Renal cortex interstitium (tissue), 11 donors: Measurements from ENCODE around the gene CDKL5. TPM values are rescaled to one million over a fixed set of nuclear protein-coding genes. Genes with fewer than 3 reads are reported as not detected.
A peak's percentile ranks its signal among the peaks of the same experiment; 100 is the strongest.

Experiments used
- DNase-seq, 11 donors: peaks; one replicate each; pipeline ENCODE4 v3.0.0-alpha.2; 2013; ENCODE audit warnings: low read depth in 9 of 11, low spot score in 4 of 11; ENCODE audit errors: extremely low read depth in 1 of 11
- polyA plus RNA-seq, 3 donors: library from polyadenylated mRNA; unstranded; fragments of 120-200 nt; gene quantifications; one replicate each; pipeline ENCODE4 v1.2.1, GENCODE V29; 2013; ENCODE audit not compliant: insufficient read length in 3 of 3

CDKL5 gene
- polyA plus RNA-seq, 3 donors, result 12.4 to 16.8 (median 15.8) TPM

DNA sequence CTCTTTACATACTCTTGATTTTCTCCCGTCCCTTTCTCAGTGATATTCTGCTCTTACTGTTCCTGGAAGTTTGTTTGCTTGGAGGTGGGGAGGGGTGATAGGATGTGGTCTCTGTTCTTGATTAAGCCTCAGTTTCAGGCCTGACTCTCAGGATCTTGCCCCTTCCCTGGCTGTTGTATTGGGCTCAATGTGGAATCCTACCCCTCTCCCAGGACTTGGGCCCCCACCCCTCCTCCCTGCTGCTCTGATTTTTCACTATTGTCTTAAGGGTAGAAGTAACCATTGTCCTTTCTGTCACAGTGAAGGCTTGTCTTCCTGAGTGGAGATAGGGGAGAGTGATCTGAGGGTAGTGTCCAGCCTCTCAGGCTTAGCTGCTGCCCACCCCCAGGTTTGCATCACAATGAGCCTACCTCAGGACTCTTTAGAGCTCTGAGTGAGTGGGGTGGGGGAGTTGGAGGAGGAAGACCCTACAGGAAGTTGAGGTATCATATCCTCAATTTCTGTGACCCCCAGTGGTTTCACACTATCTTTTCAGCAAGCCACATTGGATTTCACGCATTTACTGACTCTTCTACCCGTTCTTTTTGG, 16.5 kb downstream of the CDKL5 start:
- DNase-seq, result no peak

DNA sequence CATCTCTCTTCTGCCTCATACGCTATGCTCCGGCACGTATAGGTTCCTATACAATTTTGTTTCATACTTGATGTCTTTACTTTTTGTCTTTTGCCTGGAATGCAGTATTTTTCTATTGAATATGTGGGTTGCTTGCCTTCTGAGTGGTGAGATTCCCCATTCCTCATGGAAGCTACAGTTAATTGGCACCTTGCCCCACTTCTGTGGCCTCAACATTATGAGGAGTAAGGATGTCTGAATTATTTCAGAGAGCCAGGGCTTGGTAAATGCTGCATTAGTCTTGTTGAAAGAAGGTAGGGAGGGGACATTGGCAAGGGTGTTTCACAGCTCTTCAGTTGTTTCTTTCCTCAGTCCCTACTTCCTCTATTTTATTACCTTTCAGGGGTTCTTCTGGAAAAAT, 23.0 kb downstream of the CDKL5 start:
- no peak for DNase-seq

DNA sequence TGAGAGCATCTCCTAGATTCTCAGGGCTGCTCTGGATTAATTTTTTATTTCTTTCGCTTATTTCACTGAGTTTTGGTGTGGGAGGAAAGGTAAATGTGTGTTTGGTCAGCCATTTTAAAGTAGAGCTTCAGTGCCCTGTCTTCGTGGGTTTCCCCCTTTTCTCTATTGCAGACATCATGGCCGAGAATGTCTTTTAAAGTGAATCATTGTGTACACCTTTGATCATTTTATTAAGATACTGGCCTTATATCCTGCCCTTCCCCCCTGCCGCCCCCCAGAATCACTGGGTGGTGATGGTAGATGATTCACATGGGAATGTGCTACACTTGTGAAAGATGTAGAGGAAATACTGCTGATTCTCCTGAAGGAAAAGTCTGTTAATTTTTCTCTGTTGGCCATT, 23.8 kb downstream of the CDKL5 start:
- DNase-seq, result no peak

DNA sequence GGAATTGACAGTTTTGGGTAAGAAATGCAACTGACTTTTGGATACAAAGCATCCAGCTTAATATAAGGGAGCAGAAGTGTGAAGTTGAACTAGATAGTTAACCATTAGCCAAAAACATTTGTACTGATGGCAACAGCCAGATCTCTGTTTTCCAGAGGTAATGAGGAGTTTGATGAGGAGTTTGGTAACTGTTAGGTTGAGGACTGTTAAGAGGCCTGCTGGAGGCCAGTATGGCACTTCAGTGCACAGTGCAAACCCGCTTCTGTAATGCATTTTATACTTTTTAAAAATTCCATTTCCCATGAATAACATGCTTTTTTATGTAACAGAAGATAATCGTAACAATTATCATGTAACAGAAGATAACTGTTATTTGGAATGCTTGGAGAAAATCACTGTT, 30.0 kb downstream of the CDKL5 start:
- DNase-seq, result no peak

DNA sequence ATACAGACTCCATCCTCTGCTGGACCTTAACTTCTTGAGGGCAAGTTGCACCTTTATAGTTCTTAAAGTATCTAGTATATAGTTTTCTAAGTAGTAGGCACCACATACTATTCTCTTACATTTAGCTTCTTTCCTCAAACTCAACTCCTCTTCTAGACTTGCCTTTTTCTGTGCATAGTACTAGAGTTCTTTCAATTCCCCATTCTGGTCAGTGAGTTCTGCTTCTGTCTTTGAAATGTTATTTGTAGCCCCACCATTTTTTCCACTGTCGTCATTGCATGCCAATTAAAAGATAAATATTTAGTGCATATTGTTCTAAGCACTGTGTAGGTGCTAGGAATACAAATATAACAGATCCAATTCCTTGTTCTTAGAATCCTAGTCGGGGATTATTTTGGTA, 31.6 kb downstream of the CDKL5 start:
- DNase-seq, result no peak

DNA sequence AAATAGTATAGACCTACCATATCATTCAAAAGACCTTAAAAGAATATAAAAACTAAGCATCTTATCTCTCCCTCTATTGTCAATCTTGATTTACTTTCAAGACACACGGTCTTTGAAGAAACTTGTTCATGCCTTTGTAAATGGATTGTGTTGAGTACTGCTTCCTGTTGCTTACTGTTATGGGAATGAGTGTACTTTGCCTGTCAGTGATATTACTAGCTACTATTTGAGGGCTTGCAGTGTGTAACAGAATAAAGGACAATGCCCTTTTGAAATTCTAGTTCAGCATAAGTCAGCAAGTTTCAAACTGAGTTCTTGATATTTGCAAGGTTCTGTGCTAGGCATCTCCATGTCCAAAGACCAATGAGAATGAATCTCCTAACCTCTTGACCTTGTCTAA, 36.0 kb downstream of the CDKL5 start:
- no peak for DNase-seq

DNA sequence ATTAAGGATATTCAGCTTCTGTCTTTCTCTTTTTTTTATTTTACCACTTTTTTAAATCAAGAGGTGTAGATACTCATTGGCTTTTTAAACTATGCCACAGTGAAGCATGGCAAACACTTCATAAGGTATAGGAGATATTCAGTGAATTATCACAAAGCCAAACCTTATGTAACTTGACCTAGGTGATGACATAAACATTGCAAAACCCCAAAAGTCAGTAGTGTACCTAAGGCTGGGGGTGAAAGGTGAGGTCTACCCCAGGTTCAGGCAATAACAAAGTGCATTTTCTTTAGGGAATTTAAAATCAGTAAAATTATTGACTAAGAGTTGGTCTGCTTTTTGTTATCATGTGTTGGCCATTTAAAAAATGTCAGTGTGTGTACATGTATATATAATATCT, 39.1 kb downstream of the CDKL5 start:
- no peak for DNase-seq

DNA sequence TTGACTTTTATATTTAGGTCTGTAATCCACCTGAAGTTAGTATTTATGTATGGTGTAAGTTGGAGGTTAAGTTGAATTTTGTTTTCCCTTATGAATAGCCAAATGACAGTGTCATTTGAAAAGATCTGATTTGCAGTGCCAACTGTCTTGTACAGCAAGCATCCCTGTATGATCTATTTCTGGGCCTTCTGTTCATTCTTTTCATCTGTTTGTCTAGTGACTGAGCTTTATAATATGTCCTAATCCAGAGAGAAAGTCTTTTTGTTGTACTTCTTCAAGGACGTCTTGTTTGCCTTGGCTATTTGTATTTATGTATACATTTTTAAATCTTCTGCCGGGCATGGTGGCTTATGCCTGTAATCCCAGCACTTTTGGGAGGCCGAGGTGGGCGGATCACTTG, 39.6 kb downstream of the CDKL5 start:
- DNase-seq, result no peak

DNA sequence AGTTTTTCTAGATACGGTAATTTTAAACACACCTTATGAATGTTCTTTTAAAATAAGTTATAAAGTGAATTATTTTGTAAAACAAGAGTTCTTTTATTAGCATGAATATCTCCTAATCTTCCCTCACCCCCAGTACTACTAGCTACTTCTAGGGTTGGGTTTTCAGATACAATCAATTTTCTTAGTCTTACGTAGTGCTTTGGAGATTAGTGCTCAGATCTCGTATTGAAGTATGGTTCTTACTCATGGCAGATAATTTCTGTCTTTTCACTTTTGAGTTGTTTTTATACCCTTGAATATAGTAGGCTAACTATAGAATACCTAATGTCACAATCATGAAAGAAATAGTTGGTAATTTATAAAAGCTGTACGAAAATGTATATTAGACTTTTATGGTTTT, 43.2 kb downstream of the CDKL5 start:
- no peak for DNase-seq

DNA sequence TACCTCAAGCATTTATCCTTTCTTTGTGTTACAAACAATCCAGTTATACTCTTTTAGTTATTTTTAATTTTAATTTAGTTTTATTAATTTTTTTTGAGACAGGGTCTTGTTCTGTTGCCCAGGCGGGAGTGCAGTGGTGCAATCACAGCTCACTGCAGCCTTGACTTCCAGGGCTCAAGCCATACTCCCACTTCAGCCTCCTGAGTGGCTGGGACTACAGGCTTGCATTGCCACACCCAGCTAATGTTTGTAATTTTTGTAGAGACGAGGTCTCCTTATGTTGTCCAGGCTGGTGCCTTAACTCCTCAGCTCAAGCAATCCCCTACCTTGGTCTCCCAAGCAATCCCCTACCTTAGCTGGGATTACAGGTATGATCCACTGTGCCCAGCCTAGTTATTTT, 45.9 kb downstream of the CDKL5 start:
- DNase-seq, result no peak

DNA sequence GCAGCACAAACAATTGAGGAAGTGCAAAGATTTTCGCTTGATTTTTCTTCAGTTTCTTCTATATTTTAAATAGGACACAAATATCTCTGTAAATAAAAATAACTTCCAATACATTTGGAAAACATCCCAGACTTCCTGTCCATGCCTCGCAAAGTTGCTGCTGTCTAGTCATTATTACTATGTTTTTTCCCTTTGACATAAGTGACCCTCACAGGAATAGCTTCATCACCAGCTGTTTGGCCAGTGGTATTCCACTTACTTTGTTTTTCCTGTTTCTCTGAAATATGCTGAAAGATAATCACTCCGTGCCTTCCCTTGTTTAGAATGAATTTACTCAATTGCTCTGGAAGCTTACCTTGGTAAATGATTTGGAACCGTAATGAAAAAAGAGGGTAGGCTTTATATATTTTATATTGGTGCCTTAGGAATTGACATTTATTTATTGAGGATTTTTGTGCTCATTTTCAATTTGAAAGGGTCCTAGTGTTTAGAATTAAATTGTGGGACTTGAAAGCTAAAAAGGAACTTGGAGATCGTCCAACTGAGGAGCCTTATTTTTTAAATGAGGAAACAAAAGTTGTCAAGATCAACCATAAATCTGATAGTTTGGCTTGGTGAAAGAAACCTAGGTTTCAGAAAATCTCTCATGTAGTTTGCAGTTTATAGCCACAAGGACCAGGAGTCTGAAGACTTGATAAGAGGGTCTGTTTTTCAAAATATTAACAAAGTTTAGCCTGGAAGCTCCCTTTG, 65.6 kb downstream of the CDKL5 start:
- DNase-seq, result peak in 3 of 11 donors; percentile 0 to 12 (median 9)

DNA sequence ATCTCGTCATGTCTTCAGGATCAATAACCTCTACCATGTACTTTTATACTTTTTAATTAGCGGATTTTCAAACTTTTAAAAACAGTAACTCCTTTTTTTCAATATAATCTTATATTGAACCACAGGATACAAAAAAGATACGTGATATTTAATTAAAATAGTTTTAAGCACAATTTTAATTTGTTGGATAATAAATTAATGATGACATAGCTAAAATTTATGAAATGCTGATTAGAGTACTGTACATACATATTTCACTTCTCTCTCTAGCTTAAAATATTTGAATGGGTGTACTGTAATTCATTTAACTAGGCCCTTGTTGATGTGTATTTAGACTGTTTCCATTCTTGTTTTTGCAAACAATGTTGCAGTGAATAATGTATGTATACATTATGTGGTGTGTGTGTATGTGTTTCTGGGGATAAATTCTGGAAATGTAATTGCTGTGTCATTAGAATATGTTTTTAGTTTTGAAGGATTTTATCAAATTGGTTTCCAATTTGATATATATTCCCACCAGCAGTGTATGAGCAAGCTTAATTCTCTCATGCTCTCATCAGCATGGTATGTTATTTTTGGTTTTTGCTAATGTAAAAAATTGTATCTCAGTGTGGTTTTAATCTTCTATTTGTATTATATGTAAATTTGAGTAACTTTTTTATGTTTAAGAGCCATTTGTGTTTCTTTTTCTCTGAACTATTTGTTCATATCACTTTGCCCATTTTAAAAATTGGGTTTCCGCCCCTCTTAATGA, 66.4 kb downstream of the CDKL5 start:
- no peak for DNase-seq

DNA sequence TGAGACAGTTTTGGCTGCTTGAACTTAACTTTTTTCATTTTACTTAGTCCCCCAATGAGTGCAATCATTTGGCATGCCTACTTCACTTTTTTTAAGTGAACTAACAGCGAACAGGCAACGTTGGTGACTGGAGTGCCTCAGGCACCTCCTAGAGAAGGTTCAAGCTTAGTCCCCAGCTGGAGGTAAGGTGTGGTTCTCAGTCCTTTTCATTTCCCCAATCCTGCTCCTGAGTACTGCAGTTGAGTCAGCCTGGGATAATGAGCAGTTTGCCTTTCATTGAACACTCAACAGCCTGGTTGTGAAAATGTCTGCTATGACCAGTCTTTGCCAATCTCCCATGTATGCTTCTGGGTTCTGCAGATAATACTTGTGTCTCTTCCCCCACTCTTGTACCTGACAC, 109.5 kb downstream of the CDKL5 start:
- no peak for DNase-seq

DNA sequence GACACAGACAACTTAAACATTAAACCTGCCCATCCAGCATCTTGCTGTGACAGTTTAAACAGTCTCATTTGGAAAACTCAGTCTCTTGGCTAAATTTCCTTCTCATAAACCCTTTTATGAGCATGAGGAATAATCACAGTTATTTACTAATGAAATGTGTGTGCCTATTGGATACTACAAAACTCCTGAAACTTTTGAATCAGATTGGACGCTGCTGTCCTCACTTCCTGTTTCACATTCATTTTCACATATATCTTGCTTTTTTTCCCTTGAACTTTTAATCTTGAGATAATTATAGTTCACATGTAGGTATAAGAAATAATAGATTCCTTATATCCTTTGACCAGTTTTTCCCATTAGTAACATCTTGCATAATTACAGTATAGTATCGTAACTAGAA, 111.7 kb downstream of the CDKL5 start:
- DNase-seq, result no peak

DNA sequence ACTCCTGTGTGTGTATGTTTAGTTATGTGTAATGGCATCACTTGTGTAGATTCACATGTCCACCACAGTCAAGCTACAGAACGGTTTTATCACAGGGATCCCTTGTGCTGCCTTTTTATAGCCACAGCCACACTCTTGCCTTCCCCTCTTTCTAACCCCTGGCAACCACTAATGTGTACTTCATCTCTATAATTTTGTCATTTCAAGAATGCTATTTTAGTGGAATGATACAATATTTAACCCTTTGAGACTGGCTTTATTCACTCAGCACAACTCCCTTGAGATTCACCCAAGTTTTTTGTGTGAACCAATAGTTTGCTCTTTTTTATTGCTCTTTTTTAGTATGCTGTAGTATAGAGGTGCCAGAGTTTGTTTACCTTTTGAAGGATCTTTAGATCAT, 112.1 kb downstream of the CDKL5 start:
- DNase-seq, result no peak

DNA sequence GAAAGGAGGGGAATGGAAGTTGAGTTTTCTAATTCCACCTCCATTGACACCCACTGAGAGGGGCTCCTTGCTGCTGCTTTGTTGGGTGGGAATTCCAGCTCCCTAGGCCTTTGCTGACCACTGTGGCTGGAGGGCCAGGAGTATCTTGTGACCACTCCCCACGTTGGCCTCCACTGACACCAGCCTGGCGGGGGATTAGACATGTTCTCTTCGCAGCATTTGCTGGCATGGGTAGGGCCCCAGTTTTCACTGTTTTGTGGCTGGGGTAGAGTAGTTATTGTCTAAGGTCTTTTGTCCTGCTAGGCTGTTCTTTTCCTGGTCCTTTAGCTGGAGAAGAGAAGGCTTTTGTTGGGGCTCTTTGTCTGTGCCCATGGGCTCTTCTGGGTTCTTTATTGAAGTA, 116.7 kb downstream of the CDKL5 start:
- no peak for DNase-seq

DNA sequence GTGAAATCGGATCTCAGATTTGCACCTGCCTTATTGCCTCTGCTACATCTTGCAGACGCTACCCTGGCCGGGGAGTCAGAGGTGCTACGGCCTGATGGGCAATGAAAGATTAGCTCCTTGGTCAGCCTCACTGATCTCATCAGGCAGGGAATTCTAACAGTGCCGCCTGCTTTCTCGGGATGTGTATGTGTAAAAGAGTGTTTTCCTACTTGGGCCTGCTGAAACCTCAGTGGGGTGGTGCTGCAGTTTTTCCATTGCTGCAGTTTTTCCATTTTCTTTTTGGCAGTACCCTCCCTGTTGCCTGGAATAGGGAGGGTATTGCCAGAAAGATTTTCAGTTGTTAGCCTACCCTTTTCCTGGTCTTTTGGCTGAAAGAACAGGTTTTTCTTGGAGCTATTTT, 117.5 kb downstream of the CDKL5 start:
- DNase-seq, result no peak

DNA sequence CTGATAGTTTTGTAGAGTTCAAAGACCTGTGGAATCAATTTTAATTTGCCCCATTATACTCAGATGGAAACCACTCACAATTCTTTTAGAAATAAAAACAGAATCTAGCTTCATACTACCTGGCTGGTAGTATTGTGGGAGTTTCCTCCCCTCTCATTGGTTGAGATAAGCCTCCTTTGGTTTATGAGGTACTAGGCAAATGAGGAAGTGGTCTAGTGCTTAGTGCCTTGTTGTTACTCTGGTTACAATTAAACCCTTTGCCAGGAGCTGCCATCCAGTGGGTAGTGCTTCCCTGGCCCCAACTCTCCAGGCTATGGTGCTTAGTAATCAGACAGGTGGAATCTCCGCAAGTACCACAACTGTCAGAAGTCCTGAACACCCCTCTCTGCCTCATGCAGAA, 118.3 kb downstream of the CDKL5 start:
- DNase-seq, result no peak

DNA sequence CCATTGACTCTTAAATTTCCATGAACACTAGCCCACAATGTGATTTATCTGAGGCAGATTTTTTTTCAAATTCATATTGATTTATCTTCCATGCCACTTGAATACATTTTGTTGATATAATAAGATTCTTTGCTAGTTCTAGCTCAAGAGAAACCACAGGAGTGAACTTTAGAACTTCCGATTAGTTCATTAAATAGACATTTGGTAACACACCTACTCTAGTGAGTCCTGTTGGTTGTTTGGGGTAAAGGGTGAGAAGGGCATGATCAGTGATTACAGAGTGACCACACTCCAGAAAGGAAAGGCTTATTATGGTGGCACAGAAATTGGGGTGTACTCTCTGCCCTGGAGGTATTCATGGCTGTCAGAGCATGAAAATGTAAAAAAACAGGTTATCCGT, 120.4 kb downstream of the CDKL5 start:
- DNase-seq, result no peak

DNA sequence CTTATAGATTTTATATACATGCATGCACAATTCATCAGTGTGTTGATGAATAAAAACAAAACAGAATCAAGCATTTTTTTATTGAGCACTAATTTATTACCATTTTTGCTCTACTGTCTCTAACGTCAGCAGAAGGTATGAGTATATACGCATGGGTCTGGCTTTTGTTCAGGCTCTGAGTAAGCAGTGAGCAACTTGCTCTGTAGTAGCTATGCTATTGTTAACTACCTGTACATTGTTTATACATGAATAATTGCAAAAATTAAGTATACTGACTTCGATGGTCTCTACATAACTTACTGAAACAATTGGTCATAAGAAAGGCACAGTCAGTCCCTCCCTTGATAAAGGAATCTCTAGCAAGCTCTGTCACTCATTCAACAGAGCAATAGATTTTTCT, 123.6 kb downstream of the CDKL5 start:
- no peak for DNase-seq

DNA sequence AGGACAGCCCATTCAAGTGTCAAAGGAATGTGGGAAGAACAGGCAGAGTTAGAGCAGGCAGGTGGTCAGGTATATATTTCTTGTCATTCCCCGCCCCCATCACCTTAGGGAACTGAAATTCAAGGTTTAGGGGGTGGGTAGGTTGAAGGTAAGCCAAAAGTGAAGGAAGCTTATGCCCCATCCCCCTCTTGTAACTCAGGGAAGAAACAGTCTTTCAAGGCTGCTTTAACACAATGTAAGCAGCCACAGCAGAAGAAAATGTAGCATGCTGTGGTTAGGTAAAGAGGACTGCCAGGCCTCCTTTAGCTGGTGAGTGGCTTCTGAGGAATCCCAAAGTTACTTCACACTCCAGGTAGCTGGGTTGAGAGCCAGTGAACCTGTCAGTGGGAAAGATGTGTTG, 124.2 kb downstream of the CDKL5 start:
- DNase-seq, result no peak
